ENCODE measurements around the gene OXER1.

GRCh38 chr2:42762823-42763804 lies 821 bp downstream of the OXER1 start:
- TF ChIP-seq CTCF (IDR thresholded peaks at IDR 0.05) (no peak), POLR2A (IDR thresholded peaks at IDR 0.05) (no peak)
